ENCODE results near the gene RAPGEF6. TPM values are rescaled to one million over a fixed set of nuclear protein-coding genes. Genes with fewer than 3 reads are reported as not detected.

RAPGEF6 gene
- polyA plus RNA-seq, 1 donor (not counting 4 experiments of a cell fraction or from before 2014, with no cell fraction given): 8.7 TPM

GRCh38 chr5:131575660-131576227 lies 59.3 kb downstream of the RAPGEF6 start:
- no peak for TF ChIP-seq EZH2 (IDR thresholded peaks at IDR 0.05; ENCODE audit: low read length)
- TF ChIP-seq, protein P1, sequence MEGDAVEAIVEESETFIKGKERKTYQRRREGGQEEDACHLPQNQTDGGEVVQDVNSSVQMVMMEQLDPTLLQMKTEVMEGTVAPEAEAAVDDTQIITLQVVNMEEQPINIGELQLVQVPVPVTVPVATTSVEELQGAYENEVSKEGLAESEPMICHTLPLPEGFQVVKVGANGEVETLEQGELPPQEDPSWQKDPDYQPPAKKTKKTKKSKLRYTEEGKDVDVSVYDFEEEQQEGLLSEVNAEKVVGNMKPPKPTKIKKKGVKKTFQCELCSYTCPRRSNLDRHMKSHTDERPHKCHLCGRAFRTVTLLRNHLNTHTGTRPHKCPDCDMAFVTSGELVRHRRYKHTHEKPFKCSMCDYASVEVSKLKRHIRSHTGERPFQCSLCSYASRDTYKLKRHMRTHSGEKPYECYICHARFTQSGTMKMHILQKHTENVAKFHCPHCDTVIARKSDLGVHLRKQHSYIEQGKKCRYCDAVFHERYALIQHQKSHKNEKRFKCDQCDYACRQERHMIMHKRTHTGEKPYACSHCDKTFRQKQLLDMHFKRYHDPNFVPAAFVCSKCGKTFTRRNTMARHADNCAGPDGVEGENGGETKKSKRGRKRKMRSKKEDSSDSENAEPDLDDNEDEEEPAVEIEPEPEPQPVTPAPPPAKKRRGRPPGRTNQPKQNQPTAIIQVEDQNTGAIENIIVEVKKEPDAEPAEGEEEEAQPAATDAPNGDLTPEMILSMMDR (optimal IDR thresholded peaks at IDR 0.05 in 1 of 3, IDR thresholded peaks at IDR 0.05 in 1 of 3, conservative IDR thresholded peaks at IDR 0.05 in 1 of 3; ENCODE audit: extremely low read depth in 1 of 3, insufficient read depth in 2 of 3, low read length in 3 of 3): no peak
- Histone ChIP-seq H3K4me1 (ENCODE audit: control insufficient read depth, extremely low read depth, insufficient read depth, low read length) (no peaks in the 10 kb centered on the region), H3K79me2 (ENCODE audit: control insufficient read depth, insufficient read depth, low read length) (peaks cover 22% of the 10 kb centered on the region), H2AFZ (ENCODE audit: control insufficient read depth, low read length) (no peak overlapping the region), H3K9me1 (ENCODE audit: control insufficient read depth, extremely low read depth, insufficient read depth, low read length) (no peaks in the 10 kb centered on the region), H3K27ac (ENCODE audit: control insufficient read depth, insufficient read depth, low read length) (no peak overlapping the region), H3K4me2 (ENCODE audit: control insufficient read depth, extremely low read depth, insufficient read depth, low read depth, low read length) (no peak overlapping the region), H3K9ac (ENCODE audit: control insufficient read depth, extremely low read depth, insufficient read depth, low read length) (no peak overlapping the region), H3K27me3 (ENCODE audit: control insufficient read depth, extremely low read depth, insufficient read depth, low read length) (no peaks in the 10 kb centered on the region), H3K4me3 (ENCODE audit: control insufficient read depth in 2 of 3, extremely low read depth in 1 of 3, insufficient read depth in 2 of 3, low read depth in 1 of 3, low read length in 3 of 3) (no peak overlapping the region), H3K9me3 (ENCODE audit: control insufficient read depth, low read depth, low read length) (no peaks in the 10 kb centered on the region), H4K20me1 (ENCODE audit: control insufficient read depth, extremely low read depth, insufficient read depth, low read length) (no peaks in the 10 kb centered on the region), H3K36me3 (ENCODE audit: control insufficient read depth in 2 of 2, extremely low read depth in 1 of 2, insufficient read depth in 2 of 2, low read length in 2 of 2) (peaks cover 0 to 1% of the 10 kb centered on the region in 2 experiments)
- no peak for FAIRE-seq
- dilution Hi-C loops (cut with MboI; ENCODE audit: extremely low pct_ligation_motif_present, low sequenced_read_pairs): no loop called here
- no peak for DNase-seq (ENCODE audit: low read depth, low spot score)

GRCh38 chr5:131571669-131572168 lies 63.3 kb downstream of the RAPGEF6 start:
- Histone ChIP-seq H3K4me1 (ENCODE audit: control insufficient read depth, extremely low read depth, insufficient read depth, low read length) (no peaks in the 10 kb centered on the region), H3K9me3 (ENCODE audit: control insufficient read depth, low read depth, low read length) (no peaks in the 10 kb centered on the region), H4K20me1 (ENCODE audit: control insufficient read depth, extremely low read depth, insufficient read depth, low read length) (no peaks in the 10 kb centered on the region), H2AFZ (ENCODE audit: control insufficient read depth, low read length) (no peak overlapping the region), H3K36me3 (ENCODE audit: control insufficient read depth in 2 of 2, extremely low read depth in 1 of 2, insufficient read depth in 2 of 2, low read length in 2 of 2) (no peaks in the 10 kb centered on the region), H3K27ac (ENCODE audit: control insufficient read depth, insufficient read depth, low read length) (no peak overlapping the region), H3K9me1 (ENCODE audit: control insufficient read depth, extremely low read depth, insufficient read depth, low read length) (no peaks in the 10 kb centered on the region), H3K4me3 (ENCODE audit: control insufficient read depth in 2 of 3, extremely low read depth in 1 of 3, insufficient read depth in 2 of 3, low read depth in 1 of 3, low read length in 3 of 3) (no peak overlapping the region), H3K79me2 (ENCODE audit: control insufficient read depth, insufficient read depth, low read length) (peaks cover 15% of the 10 kb centered on the region), H3K9ac (ENCODE audit: control insufficient read depth, extremely low read depth, insufficient read depth, low read length) (no peak overlapping the region), H3K4me2 (ENCODE audit: control insufficient read depth, extremely low read depth, insufficient read depth, low read depth, low read length) (no peak overlapping the region), H3K27me3 (ENCODE audit: control insufficient read depth, extremely low read depth, insufficient read depth, low read length) (no peaks in the 10 kb centered on the region)
- TF ChIP-seq EZH2 (IDR thresholded peaks at IDR 0.05; ENCODE audit: low read length): no peak
- TF ChIP-seq, protein P1 (optimal IDR thresholded peaks at IDR 0.05 in 1 of 3, IDR thresholded peaks at IDR 0.05 in 1 of 3, conservative IDR thresholded peaks at IDR 0.05 in 1 of 3; ENCODE audit: extremely low read depth in 1 of 3, insufficient read depth in 2 of 3, low read length in 3 of 3): no peak
- FAIRE-seq (no peak), DNase-seq (ENCODE audit: low read depth, low spot score) (no peak)
- dilution Hi-C loops (cut with MboI; ENCODE audit: extremely low pct_ligation_motif_present, low sequenced_read_pairs): no loop called here

Measured in keratinocyte (primary cell).